Left ventricle myocardium inferior (tissue), 1 donor: ENCODE data around the gene FXYD1. TPM values are rescaled to one million over a fixed set of nuclear protein-coding genes. Genes with fewer than 3 reads are reported as not detected.

ENCODE experiments used
- DNase-seq: peaks from one replicate; pipeline ENCODE4 v3.0.0-alpha.2; 2020
- H3K27ac ChIP-seq: fragments of 200-600 bp; replicated peaks from 2 replicates; pipeline ENCODE4 v1.8.0; 2021
- H3K27me3 ChIP-seq: fragments of 200-600 bp; 2 replicates; pipeline ENCODE4 v1.8.0; 2021; ENCODE audit warnings: low read depth
- H3K36me3 ChIP-seq: fragments of 200-600 bp; 2 replicates; pipeline ENCODE4 v1.8.0; 2021
- H3K4me1 ChIP-seq: fragments of 200-600 bp; 2 replicates; pipeline ENCODE4 v1.8.0; 2021
- H3K4me3 ChIP-seq: fragments of 200-600 bp; 2 replicates; pipeline ENCODE4 v1.8.0; 2021; ENCODE audit warnings: mild to moderate bottlenecking, moderate library complexity
- H3K9me3 ChIP-seq: fragments of 200-600 bp; replicated peaks from 2 replicates; pipeline ENCODE4 v1.8.0; 2021
- intact Hi-C: fragments of 100-400 bp; cut with micrococcal nuclease; formaldehyde crosslinking; loops from one replicate; pipeline ENCODE4 v1.11.0; 2022
- total RNA-seq: library from RNA; stranded (reverse); fragmentation: NEBNext Ultra II Directional; extraction: Animal tissue kit (Norgen Biotek cat#: 25700); gene quantifications from one replicate; pipeline ENCODE4 v1.2.1, GENCODE V29; 2021
- TF ChIP-seq, protein P1 (sequence below): fragments of 200-600 bp; IDR thresholded peaks from 2 replicates; pipeline ENCODE4 v1.8.0; 2021; ENCODE audit warnings: antibody characterized with exemption, mild to moderate bottlenecking, borderline replicate concordance
- donor health status: DM: no; HTN: yes; CAD: no; lungs with severe emphysema.

FXYD1 gene
- total RNA-seq, 1 donor from 2014 or later = 509 TPM

DNA sequence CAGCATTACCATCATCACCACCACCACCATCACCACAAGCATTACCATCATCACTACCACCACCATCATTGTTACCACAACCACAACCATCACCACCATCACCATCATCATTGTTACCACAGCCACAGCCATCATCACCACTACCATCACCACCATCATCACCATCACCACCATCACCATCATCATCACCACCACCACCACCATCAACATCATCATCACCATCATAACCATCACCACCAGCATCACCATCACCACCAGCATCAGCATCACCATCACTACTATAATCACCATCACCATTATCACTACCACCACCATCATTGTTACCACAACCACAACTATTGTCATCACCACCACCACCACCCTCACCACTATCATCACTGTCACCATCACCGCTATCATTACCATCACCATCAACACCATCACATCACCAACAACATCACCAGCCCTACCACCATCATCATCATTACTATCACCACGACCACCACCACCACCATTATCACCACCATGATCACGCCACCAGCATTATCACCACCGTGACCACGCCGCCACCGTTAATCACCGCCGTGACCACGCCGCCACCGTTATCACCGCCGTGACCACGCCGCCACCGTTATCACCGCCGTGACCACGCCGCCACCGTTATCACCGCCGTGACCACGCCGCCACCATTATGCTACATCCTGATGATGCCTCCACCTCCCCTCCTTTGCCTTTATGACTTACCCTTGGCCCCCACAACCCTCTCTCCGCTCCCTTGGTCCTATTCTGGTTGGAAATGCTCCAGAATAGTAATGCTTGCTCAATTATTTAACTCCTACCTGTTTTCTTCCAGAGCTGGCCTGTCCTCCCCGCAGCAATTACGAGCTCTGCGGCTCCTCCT, 33.0 kb upstream of the FXYD1 start:
- no peak for DNase-seq
- intact Hi-C loops = no loop called here
- H3K27me3 ChIP-seq = no peaks in the 10 kb centered on the region
- TF ChIP-seq, protein P1, sequence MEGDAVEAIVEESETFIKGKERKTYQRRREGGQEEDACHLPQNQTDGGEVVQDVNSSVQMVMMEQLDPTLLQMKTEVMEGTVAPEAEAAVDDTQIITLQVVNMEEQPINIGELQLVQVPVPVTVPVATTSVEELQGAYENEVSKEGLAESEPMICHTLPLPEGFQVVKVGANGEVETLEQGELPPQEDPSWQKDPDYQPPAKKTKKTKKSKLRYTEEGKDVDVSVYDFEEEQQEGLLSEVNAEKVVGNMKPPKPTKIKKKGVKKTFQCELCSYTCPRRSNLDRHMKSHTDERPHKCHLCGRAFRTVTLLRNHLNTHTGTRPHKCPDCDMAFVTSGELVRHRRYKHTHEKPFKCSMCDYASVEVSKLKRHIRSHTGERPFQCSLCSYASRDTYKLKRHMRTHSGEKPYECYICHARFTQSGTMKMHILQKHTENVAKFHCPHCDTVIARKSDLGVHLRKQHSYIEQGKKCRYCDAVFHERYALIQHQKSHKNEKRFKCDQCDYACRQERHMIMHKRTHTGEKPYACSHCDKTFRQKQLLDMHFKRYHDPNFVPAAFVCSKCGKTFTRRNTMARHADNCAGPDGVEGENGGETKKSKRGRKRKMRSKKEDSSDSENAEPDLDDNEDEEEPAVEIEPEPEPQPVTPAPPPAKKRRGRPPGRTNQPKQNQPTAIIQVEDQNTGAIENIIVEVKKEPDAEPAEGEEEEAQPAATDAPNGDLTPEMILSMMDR = no peak
- no peaks in the 10 kb centered on the region for H3K9me3 ChIP-seq
- no peak overlapping the region for H3K27ac ChIP-seq
- H3K36me3 ChIP-seq = no peaks in the 10 kb centered on the region
- H3K4me3 ChIP-seq = no peak overlapping the region
- H3K4me1 ChIP-seq = no peaks in the 10 kb centered on the region

DNA sequence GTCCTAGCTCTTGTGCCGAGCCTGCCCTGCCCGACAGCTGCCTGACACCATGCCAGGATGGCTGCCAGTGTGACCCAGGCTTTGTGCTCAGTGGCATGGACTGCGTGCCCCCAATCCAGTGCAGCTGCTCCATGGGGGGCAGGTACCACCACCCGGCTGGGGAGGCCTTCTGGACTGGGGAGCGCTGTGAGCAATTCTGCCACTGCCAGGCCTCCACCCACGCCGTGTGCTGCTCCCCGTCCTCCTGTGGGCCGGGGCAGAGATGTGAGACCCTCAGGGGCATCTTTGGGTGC, 32.4 kb upstream of the FXYD1 start:
- Histone ChIP-seq H3K27me3 (no peaks in the 10 kb centered on the region), H3K9me3 (no peaks in the 10 kb centered on the region), H3K36me3 (no peaks in the 10 kb centered on the region), H3K27ac (no peak overlapping the region), H3K4me1 (no peaks in the 10 kb centered on the region), H3K4me3 (no peak overlapping the region)
- TF ChIP-seq, protein P1 = no peak
- intact Hi-C loops = no loop called here
- no peak for DNase-seq

- Histone ChIP-seq H3K36me3 (no peaks in the 10 kb centered on the region), H3K27ac (peak overlapping the region; percentile 36)
- TF ChIP-seq, protein P1 = no peak
Observed at GRCh38 chr19:35106898-35107541, 31.6 kb upstream of the FXYD1 start.

DNA sequence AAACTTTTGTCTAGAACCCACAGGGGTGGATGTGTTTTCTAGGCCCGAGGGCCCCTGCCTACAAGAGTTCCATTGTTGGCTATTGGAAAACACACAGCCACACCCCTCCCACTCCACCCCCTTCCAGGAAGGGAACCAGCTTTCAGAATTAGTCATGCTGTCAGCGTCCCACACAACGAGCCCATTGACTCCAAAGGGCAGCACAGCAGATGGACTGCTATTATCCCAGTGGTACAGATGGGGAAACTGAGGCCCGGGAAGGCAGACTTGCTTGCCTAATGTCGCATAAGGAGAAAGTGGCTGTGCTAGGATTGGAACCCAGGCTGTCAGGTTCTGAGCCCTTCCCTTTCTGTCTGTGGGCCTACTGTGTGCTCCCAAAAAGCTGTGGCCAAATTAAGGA, 31.1 kb upstream of the FXYD1 start:
- TF ChIP-seq, protein P1 = no peak
- no peak overlapping the region for H3K4me3 ChIP-seq
- peak overlapping the region; percentile 36 for H3K27ac ChIP-seq
- H3K36me3 ChIP-seq = no peaks in the 10 kb centered on the region
- H3K4me1 ChIP-seq = no peaks in the 10 kb centered on the region
- intact Hi-C loops = no loop called here
- H3K27me3 ChIP-seq = no peaks in the 10 kb centered on the region
- no peak for DNase-seq
- no peaks in the 10 kb centered on the region for H3K9me3 ChIP-seq

More at GRCh38 chr19:35106898-35107541, 31.6 kb upstream of the FXYD1 start:
- DNase-seq = no peak
- H3K27me3 ChIP-seq = no peaks in the 10 kb centered on the region
- no peak overlapping the region for H3K4me3 ChIP-seq
- no peaks in the 10 kb centered on the region for H3K9me3 ChIP-seq
- H3K4me1 ChIP-seq = no peaks in the 10 kb centered on the region
- intact Hi-C loops = no loop called here

DNA sequence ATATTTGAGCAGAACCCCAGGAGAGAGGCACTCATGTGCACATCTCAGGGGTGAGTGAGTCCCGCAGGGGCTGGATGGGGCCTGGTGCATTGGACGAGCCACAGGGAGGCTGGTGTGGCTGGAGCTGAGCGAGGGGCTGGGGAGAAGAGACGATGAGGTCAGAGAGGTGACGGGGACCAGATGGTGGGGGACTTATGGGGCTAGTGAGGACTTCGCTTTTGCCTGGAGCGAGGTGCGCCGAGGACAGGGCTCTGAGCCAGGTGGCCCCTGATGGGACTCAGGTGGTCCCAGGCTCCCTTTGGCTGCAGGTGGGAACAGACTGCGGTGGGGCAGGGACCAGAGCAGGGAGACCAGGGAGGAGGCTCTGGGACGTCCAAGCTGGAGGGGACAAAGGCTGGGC, 29.9 kb upstream of the FXYD1 start:
- intact Hi-C loops = no loop called here
- Histone ChIP-seq H3K27me3 (no peaks in the 10 kb centered on the region), H3K4me1 (no peaks in the 10 kb centered on the region), H3K27ac (no peak overlapping the region), H3K9me3 (no peaks in the 10 kb centered on the region), H3K4me3 (no peak overlapping the region), H3K36me3 (no peaks in the 10 kb centered on the region)
- no peak for DNase-seq
- TF ChIP-seq, protein P1 = no peak
